Right lobe of liver (tissue), 4 donors: ENCODE data around the gene CCNL1.

ENCODE experiments used
- CTCF ChIP-seq, 4 donors: fragments of 200-600 bp in 3 of 4; fragments of 450-650 bp in 1 of 4; IDR thresholded peaks; one replicate each; pipeline versions ENCODE4 v1.5.1 to v1.8.0; 2016 to 2022; ENCODE audit warnings: antibody characterized with exemption in 4 of 4, mild to moderate bottlenecking in 2 of 4
- POLR2A ChIP-seq: fragments of 450-650 bp; IDR thresholded peaks from one replicate; pipeline ENCODE4 v1.6.1; 2017; ENCODE audit warnings: antibody characterized with exemption, mild to moderate bottlenecking
- donor health status: DM: no; HTN: no; CAD: no.
- donor health status: DM: no; HTN: no; CAD: no.
- donor health status: DM: no; HTN: yes; CAD: no.

GRCh38 chr3:157113832-157114505, 46.0 kb downstream of the CCNL1 start:
- no peak for TF ChIP-seq CTCF (IDR thresholded peaks at IDR 0.05)
- no peak for TF ChIP-seq POLR2A
